Activated T-helper 1 cell treated with anti-CD3 and anti-CD28 coated beads, Interleukin-12 subunit alpha, Interleukin-12 subunit beta, Interleukin-2, Interleukin-4 antibody, amounts not matched to agents 30 ng/mL and 10 ng/mL and 1 ng/mL, durations not matched to agents 14 hours and 24 hours and 36 hours (primary cell): ENCODE results near the gene GCA. TPM values are rescaled to one million over a fixed set of nuclear protein-coding genes. Genes with fewer than 3 reads are reported as not detected.
A peak's percentile ranks its signal among the peaks of the same experiment; 100 is the strongest.

ENCODE experiments used
- DNase-seq: peaks from one replicate; pipeline ENCODE4 v3.0.0; 2021; ENCODE audit warnings: low spot score
- H3K27ac Mint-ChIP-seq: one replicate; pipeline ENCODE4 v1.8.0; 2021; ENCODE audit warnings: mild to moderate bottlenecking, mixed read lengths
- H3K27me3 Mint-ChIP-seq: one replicate; pipeline ENCODE4 v1.8.0; 2022; ENCODE audit warnings: mild to moderate bottlenecking, moderate library complexity, mixed read lengths; ENCODE audit not compliant: insufficient read depth
- H3K36me3 Mint-ChIP-seq: one replicate; pipeline ENCODE4 v1.8.0; 2021; ENCODE audit warnings: low read depth, mixed read lengths
- H3K4me1 Mint-ChIP-seq: one replicate; pipeline ENCODE4 v1.8.0; 2021; ENCODE audit warnings: low read depth, mixed read lengths
- H3K4me3 Mint-ChIP-seq: one replicate; pipeline ENCODE4 v1.8.0; 2021; ENCODE audit warnings: mild to moderate bottlenecking, moderate library complexity, mixed read lengths
- H3K9me3 Mint-ChIP-seq: one replicate; pipeline ENCODE4 v1.8.0; 2021; ENCODE audit warnings: mixed read lengths
- intact Hi-C: fragments of 100-400 bp; cut with micrococcal nuclease; formaldehyde crosslinking; loops from one replicate; pipeline ENCODE4 v1.15.1; 2024
- total RNA-seq: library from RNA; stranded (reverse); gene quantifications from 2 replicates; pipeline ENCODE4 v1.2.3, GENCODE V29; 2022

Gene GCA
- total RNA-seq, 1 donor from 2014 or later = 14.9 TPM

DNA sequence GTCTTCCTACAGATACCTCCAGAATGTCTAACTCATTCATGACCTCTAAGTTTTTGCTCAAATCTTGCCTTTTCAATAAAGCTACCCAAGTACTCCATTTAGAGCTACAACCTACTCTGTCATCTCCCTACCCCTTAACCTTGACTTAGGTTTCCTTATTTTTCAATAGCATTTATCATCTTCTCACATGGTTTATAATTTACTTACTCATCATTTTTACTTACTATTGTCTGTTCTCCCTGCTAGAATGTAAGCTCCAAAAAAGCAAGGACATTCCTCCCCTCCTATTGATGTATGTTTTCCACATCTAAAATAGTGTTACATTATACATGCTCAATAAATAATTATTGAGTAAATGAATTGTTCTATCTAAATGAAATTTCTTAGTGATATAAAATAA lies 3.1 kb upstream of the GCA start:
- Mint-ChIP-seq H3K4me1 (peaks cover 16% of the 10 kb centered on the region), H3K9me3 (no peaks in the 10 kb centered on the region), H3K36me3 (no peaks in the 10 kb centered on the region), H3K27ac (no peak overlapping the region), H3K4me3 (no peak overlapping the region), H3K27me3 (peaks cover 17% of the 10 kb centered on the region)
- no peak for DNase-seq
- intact Hi-C loops = loop anchor here (5.0 kb wide), 1 partner anchor 39 kb away; no protein-coding TSS in a partner anchor

DNA sequence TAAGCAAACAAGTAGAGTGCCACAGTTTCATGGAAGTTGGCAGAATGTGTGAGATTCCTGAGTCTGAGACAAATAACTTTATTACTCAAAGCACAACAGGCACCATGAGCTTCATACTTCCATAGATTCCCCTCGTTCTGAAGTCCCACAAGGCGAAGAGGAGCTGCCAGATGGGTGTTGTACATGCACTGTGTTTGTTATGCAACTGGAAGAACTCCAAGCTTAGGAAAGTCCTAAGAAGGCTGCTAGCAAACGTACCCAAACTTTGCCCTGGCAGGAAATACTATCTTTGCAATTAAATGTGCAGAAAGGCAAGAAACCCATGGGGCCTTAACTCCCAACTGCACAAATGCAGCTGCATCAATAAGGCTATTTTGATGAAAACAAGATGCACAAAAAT lies 1.6 kb upstream of the GCA start:
- Mint-ChIP-seq H3K9me3 (no peaks in the 10 kb centered on the region), H3K4me1 (peaks cover 16% of the 10 kb centered on the region), H3K36me3 (no peaks in the 10 kb centered on the region), H3K27me3 (peaks cover 19% of the 10 kb centered on the region), H3K27ac (no peak overlapping the region), H3K4me3 (no peak overlapping the region)
- DNase-seq = no peak
- intact Hi-C loops = loop anchor here (5.0 kb wide), 1 partner anchor 40 kb away; no protein-coding TSS in a partner anchor

DNA sequence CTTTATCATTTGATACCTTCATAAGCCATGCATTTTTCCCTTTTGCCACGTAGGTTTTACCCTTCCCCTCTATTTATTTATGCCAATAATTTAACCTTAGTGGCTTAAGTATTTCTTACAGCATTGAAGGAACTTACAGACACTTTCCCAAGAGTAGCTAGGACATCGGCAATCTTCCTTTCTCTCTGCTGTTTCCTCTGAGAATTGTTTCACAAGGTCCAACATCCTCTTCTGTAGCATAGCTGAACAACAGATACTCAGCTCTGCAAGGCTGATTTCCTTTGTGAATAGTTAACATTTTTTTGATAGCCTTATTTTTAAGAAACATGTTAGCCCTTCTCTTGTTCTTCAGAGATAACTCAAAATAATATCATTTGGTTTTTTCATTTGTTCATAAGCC lies 1.1 kb upstream of the GCA start:
- Mint-ChIP-seq H3K9me3 (no peaks in the 10 kb centered on the region), H3K36me3 (no peaks in the 10 kb centered on the region), H3K27me3 (peaks cover 19% of the 10 kb centered on the region), H3K4me1 (peaks cover 16% of the 10 kb centered on the region), H3K4me3 (peak overlapping the region; percentile 94), H3K27ac (no peak overlapping the region)
- no peak for DNase-seq
- intact Hi-C loops = loop anchor here (1.0 to 5.0 kb wide), 2 partner anchors 41 to 1035 kb away; partner anchors contain the start of gene PSMD14

DNA sequence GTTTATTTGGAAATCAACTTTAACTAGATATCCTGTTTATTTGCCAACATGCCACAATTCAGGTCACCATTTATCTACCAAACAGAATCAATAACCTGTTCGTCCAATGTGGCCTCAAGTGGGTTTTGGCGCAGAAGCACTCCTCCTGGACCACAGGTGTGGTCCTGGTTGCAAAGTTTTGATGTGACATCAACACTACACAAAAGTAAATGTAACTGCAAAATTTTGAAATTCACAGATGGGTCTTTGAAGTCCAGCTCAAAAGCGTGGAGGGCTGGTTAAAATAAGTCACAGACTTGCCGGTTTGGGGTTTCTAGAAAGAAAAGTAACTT lies 474 bp upstream of the GCA start:
- intact Hi-C loops = loop anchor here (1.0 to 5.0 kb wide), 2 partner anchors 41 to 1035 kb away; partner anchors contain the start of gene PSMD14
- peaks cover 16% of the 10 kb centered on the region for H3K4me1 Mint-ChIP-seq
- H3K4me3 Mint-ChIP-seq = peak overlapping the region; percentile 94

DNA sequence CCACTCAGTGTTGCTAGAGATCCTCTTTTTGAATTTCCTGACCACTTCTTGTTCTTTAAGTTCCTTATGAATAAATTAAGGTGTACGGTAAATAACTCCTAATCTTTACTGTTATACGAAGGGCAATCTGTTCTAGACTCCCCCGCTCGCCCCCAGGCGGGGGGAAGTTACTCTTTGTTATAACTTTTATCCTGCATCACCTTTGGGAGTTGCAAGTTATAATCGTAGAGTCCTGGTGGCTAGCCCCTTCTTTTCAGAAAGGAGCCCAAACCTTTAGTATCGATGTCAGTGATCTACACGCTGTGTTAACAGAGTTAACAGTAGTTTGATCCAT lies 652 bp downstream of the GCA start:
- H3K36me3 Mint-ChIP-seq = no peaks in the 10 kb centered on the region
- intact Hi-C loops = loop anchor here (1.0 to 5.0 kb wide), 2 partner anchors 26 to 42 kb away; partner anchors contain the start of gene IFIH1
- no peaks in the 10 kb centered on the region for H3K9me3 Mint-ChIP-seq
- H3K27me3 Mint-ChIP-seq = peaks cover 19% of the 10 kb centered on the region
- H3K27ac Mint-ChIP-seq = peak overlapping the region; percentile 77
- peaks cover 16% of the 10 kb centered on the region for H3K4me1 Mint-ChIP-seq
- H3K4me3 Mint-ChIP-seq = peak overlapping the region; percentile 94
- no peak for DNase-seq

More for the DNA sequence above, 474 bp upstream of the GCA start:
- DNase-seq = no peak
- H3K9me3 Mint-ChIP-seq = no peaks in the 10 kb centered on the region
- H3K27me3 Mint-ChIP-seq = peaks cover 19% of the 10 kb centered on the region
- H3K36me3 Mint-ChIP-seq = no peaks in the 10 kb centered on the region
- peak overlapping the region; percentile 70 for H3K27ac Mint-ChIP-seq

DNA sequence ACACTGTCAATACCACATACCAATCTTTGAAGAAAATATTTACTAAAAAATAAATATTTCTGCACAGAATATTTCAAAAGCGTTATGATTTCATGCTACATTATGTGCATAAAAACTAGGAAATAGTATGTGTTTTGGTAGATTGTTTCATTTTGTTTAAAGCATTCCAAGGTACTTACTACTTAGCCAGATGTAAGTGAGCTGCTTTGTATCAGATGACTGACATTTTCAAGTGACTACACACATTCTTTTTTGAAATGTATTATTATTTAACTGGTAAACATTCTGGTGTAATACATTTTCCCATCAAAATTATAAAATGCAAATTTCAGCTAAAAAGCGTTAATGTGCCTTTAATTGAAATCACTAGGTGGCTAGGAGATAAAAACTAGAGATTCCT lies 21.5 kb downstream of the GCA start:
- DNase-seq = no peak
- H3K4me3 Mint-ChIP-seq = no peak overlapping the region
- H3K27me3 Mint-ChIP-seq = no peaks in the 10 kb centered on the region
- H3K9me3 Mint-ChIP-seq = no peaks in the 10 kb centered on the region
- intact Hi-C loops = no loop called here
- H3K4me1 Mint-ChIP-seq = no peaks in the 10 kb centered on the region
- no peaks in the 10 kb centered on the region for H3K36me3 Mint-ChIP-seq
- no peak overlapping the region for H3K27ac Mint-ChIP-seq

DNA sequence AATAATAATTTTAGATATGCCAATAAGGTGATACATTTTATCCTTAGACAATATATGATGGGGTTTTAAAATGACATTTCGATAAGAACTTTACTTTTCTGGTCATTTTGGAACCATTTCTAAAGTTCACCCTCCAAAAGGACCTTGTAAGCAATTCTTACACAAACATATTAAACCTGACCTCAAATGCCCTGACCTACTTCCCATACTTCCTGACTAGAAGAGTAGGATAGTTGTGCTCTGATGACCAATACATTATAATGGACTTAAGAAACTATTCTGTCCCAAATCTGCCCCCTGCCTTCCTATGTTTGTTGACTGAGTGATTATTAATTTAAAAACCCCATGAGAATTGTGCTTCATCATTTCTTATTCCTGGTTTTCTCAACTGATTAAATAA lies 24.6 kb downstream of the GCA start:
- Mint-ChIP-seq H3K36me3 (no peaks in the 10 kb centered on the region), H3K9me3 (no peaks in the 10 kb centered on the region), H3K27ac (no peak overlapping the region), H3K4me3 (no peak overlapping the region), H3K27me3 (no peaks in the 10 kb centered on the region), H3K4me1 (no peaks in the 10 kb centered on the region)
- DNase-seq = no peak
- intact Hi-C loops = no loop called here

DNA sequence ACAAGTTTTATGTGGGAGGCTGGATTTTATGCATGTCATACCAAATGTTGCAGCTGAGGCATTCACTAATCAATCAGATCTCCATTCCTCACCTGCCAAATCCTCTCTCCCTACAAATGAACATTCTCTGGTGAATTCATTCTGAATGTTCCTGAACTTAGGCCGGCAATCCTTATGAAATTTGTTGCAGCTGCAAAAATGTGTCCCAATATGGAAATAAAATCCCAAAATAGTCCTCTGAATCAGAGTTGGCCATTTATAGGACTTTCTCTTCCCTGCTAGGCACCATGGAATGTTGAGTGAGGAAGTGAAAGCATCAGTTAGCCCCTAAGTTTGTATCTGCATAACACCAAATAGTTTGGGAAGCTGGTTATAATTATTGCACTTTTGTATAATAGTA lies 25.6 kb downstream of the GCA start:
- Mint-ChIP-seq H3K36me3 (no peaks in the 10 kb centered on the region), H3K9me3 (no peaks in the 10 kb centered on the region), H3K4me1 (no peaks in the 10 kb centered on the region), H3K27ac (no peak overlapping the region), H3K27me3 (peaks cover 2% of the 10 kb centered on the region), H3K4me3 (no peak overlapping the region)
- intact Hi-C loops = no loop called here
- no peak for DNase-seq

DNA sequence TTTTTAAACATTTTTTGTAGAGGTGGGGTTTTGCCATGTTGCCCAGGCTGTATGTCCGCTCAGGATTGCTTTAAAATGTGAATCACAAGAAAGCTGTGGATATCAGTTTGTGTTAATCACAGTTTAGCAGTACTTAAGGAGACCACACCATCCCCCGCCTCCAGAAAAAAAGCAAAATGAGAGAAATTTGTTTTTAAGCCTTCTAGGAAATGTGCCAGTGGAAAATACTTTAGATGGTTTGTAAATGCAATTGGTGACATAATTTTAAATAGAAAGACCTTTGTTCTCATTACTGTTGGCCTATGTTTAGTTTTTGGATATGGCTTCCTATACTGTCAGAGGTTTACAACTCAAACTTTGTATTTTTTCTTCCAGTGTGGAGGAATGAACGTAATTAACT lies 27.0 kb downstream of the GCA start:
- no peaks in the 10 kb centered on the region for H3K4me1 Mint-ChIP-seq
- H3K36me3 Mint-ChIP-seq = no peaks in the 10 kb centered on the region
- H3K27me3 Mint-ChIP-seq = peaks cover 11% of the 10 kb centered on the region
- intact Hi-C loops = no loop called here
- no peak overlapping the region for H3K27ac Mint-ChIP-seq
- no peak for DNase-seq
- H3K9me3 Mint-ChIP-seq = no peaks in the 10 kb centered on the region
- no peak overlapping the region for H3K4me3 Mint-ChIP-seq

DNA sequence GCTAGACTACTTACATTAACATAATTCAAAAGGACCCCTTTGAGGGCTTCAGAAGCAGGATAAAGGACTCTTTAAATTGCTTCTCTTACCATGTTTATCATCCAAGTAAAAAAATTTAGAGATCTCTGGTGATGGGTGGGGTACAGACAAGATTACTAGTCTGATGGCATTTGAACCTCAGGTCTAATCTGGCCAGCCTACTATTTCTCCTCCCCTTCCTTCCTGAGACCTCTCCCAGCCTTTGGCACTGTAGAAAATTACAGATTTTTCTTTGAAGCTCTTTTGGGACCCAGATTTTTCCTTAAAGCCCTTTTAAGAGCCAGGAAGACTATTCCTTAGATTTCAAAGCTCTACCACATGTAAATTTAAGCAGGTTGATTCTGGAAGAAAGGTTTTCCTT lies 28.9 kb downstream of the GCA start:
- Mint-ChIP-seq H3K27ac (no peak overlapping the region), H3K9me3 (no peaks in the 10 kb centered on the region), H3K27me3 (peaks cover 11% of the 10 kb centered on the region), H3K36me3 (no peaks in the 10 kb centered on the region), H3K4me1 (no peaks in the 10 kb centered on the region), H3K4me3 (no peak overlapping the region)
- intact Hi-C loops = no loop called here
- no peak for DNase-seq

DNA sequence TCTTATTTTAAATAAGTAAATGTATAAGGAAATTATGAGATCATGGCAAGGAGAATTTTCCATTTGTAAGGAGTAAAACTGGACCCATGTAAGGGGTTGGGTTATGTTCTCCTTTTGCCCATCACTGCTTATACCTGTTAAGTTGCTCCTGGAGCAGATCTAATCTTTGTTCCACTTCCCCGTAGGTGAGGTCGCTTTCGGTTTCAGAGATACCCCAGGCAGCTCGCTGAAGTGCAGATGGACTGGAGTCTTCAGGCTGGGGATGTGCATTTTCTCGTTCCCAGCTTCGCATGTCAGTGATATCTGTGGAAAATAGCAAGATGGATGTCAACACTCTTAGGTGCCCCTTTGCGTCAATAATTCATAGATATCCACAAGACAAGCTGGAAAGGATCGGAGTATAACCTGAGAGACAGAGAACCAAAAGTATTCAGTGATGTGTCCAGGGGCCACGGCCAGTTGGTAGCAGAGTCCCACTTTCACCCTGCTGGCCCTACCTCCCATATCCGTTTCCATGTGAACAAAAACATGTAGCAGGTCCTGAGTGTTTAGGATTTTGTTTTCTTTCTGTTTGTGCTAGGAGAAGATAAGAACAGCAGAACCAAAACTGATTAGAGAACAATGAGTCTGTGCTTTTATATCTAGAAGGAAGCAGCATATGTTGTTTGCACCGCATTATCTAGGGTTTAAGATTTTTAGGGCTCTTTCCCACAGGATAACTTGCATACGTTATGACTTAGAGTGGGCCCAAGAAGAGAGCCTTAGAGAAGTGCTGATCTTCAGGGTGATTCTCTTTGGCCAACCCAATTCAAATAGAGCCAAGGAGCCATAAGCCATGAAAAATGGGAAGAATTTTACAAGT lies 36.0 kb downstream of the GCA start:
- H3K27ac Mint-ChIP-seq = no peak overlapping the region
- intact Hi-C loops = no loop called here
- no peaks in the 10 kb centered on the region for H3K36me3 Mint-ChIP-seq
- H3K27me3 Mint-ChIP-seq = peaks cover 13% of the 10 kb centered on the region
- DNase-seq = no peak
- H3K9me3 Mint-ChIP-seq = no peaks in the 10 kb centered on the region
- H3K4me3 Mint-ChIP-seq = peak overlapping the region; percentile 72
- H3K4me1 Mint-ChIP-seq = no peaks in the 10 kb centered on the region

DNA sequence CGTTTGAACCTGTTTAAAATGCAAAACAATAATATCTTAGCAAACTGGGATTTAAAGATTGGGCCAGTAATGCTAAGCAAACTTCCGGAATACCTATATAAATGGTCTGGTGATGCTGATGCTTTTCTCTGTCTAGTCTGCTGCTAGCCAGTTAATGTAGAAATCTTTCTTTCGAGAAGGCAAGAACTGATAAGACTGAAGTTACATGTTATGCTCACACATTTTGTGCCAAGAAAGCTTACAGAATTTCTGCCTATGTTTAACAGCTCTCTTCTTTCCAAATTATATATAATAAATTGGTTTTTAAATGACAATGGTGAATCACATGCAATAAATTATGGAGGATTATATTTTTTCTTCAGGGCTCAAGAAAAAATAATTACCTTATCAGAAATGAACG lies 37.9 kb downstream of the GCA start:
- no peaks in the 10 kb centered on the region for H3K9me3 Mint-ChIP-seq

DNA sequence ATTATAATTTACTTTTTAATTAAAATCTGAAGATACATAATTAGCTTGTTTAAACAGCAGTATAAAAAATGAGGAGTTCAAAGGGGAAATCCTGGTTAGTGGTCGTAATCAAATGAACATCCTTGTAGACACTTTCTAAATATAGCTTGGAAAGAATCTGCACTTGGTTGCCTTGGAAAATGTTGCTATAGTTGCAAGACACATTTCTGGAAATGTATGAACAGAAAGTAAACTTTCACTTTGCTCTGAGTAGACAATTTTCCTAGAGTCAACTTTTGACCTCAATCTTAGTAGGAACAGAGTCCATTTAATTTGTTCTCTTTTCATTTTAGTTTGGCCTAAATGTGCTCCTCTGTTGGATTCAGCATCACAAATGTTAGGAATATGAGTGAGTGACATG lies 38.3 kb downstream of the GCA start:
- H3K27me3 Mint-ChIP-seq = peaks cover 7% of the 10 kb centered on the region
- no peaks in the 10 kb centered on the region for H3K36me3 Mint-ChIP-seq
- H3K9me3 Mint-ChIP-seq = no peaks in the 10 kb centered on the region
- no peak for DNase-seq
- no peaks in the 10 kb centered on the region for H3K4me1 Mint-ChIP-seq
- H3K27ac Mint-ChIP-seq = no peak overlapping the region
- no peak overlapping the region for H3K4me3 Mint-ChIP-seq
- intact Hi-C loops = no loop called here

More for the DNA sequence above, 37.9 kb downstream of the GCA start:
- Mint-ChIP-seq H3K4me3 (no peak overlapping the region), H3K27ac (no peak overlapping the region), H3K36me3 (no peaks in the 10 kb centered on the region), H3K27me3 (peaks cover 7% of the 10 kb centered on the region), H3K4me1 (no peaks in the 10 kb centered on the region)
- intact Hi-C loops = no loop called here
- no peak for DNase-seq
